Epithelial cell of alveolus of lung (primary cell): ENCODE results near the gene PIRT. TPM values are rescaled to one million over a fixed set of nuclear protein-coding genes. Genes with fewer than 3 reads are reported as not detected.

Source experiments
- total RNA-seq: library from RNA; depleted of rRNA; stranded (reverse); fragments of >200 nt; gene quantifications from 2 replicates; pipeline ENCODE4 v1.2.1, GENCODE V29; 2015

Gene PIRT
- not detected in 2 replicates for total RNA-seq

GRCh38 chr17:10837921-10838320 lies at the start of gene PIRT:
Gene PIRT (minus strand): TSS chr17:10838087. CDS start chr17:10825645, 12,442 bp downstream.

DNA sequence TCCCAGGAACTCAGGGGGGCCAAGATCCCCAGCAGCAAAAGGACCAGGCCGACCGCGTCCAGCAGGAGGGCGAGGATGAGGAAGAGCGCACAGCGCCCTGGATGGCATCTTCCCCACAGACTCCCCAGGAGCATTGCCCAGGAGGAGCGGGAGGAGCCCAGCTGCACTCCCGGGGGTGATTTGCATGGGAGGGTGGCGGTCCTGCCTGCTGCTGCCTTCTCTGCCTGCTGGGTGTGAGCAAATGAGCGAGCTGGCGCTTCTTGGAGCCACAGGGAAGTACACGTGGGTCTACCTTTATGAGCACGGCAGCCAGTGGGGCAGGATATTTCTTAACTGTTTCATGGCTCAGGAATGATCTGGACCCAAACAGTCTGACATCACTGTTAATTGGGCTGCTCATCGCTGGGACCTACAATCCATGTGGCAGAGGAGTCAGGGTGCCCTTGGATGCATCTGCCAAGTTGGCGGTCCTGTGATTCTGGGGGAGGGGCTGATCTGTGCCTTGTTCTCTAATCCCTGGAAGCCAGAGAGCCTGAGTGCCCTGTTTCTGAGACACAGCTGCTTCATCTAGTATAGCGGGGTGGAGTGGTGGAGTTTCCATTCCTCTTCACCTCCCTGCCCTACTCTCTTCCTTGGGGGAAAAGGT lies 33.9 kb downstream of the PIRT start, which contains the start of gene TMEM238L:
Gene TMEM238L (minus strand): TSS at position 270 of the 646 bp plus-strand sequence. CDS start 136 bp downstream, at position 134.

Other genes with a start within 250 kb of the PIRT start
- gene MYH3, start 180.8 kb downstream of the PIRT start, total RNA-seq, result under 0.01 and 13.7 TPM in 2 replicates
- gene SCO1, start 140.6 kb downstream of the PIRT start, total RNA-seq, result 19.3 and 20.2 TPM in 2 replicates
- 9.2 and 13.1 TPM in 2 replicates for gene ADPRM, start 140.5 kb downstream of the PIRT start, total RNA-seq
- 1.4 and 8.9 TPM in 2 replicates for gene TMEM220, start 108.1 kb downstream of the PIRT start, total RNA-seq
- not detected in 2 replicates for gene TMEM238L, start 34.0 kb downstream of the PIRT start, total RNA-seq